GM18526 (cell line): Measurements from ENCODE around the gene GMDS.

Experiments used
- POLR2A ChIP-seq: IDR thresholded peaks from 3 replicates; pipeline ENCODE4 v1.6.1; 2011; ENCODE audit not compliant: insufficient read length; ENCODE audit errors: extremely low read depth

The GMDS gene

DNA sequence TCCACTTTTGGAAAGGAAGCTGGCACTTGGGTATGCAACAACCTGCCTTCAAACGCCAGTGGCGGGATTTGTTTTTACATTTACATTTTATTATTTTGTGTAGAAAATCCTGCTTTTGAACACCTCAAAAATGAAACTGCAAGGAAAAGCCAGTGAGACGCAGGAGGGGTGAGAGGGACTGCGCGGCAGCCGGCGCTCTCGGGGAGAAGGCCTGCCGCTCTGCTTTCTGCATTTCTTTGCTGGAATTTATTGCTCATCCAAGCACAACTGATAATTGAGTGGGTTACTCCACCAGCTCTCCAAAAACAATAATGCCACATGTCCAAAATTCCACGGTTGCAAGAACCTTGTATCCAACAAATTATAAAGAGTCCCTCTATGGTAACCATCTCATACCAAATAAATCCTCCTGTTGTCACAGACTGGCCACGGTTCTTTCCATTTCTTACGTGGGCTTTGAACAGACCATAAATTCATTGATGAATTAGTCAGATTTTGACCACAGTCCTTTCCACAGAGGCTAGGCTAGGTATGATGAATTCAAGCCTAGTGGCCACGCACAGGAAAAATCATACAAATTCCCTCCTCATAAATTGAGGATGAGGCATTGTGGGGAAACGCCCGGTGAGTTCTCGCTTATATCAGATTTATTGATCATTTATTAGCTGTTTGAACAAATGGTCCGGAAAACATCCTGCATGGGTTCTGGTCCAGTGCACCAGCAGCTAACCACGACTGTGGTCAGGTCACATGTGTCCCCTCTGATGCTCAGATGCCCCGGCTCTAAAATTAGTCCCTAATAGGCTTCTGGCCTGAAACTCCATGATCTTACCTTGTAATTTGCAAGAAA lies 667.3 kb downstream of the GMDS start:
- TF ChIP-seq POLR2A, result no peak

- no peak for TF ChIP-seq POLR2A
Observed at GRCh38 chr6:1577146-1577680, 668.2 kb downstream of the GMDS start.

GRCh38 chr6:1576711-1577110 lies 668.7 kb downstream of the GMDS start:
- no peak for TF ChIP-seq POLR2A

GRCh38 chr6:1576166-1576565 lies 669.2 kb downstream of the GMDS start:
- TF ChIP-seq POLR2A, result no peak

DNA sequence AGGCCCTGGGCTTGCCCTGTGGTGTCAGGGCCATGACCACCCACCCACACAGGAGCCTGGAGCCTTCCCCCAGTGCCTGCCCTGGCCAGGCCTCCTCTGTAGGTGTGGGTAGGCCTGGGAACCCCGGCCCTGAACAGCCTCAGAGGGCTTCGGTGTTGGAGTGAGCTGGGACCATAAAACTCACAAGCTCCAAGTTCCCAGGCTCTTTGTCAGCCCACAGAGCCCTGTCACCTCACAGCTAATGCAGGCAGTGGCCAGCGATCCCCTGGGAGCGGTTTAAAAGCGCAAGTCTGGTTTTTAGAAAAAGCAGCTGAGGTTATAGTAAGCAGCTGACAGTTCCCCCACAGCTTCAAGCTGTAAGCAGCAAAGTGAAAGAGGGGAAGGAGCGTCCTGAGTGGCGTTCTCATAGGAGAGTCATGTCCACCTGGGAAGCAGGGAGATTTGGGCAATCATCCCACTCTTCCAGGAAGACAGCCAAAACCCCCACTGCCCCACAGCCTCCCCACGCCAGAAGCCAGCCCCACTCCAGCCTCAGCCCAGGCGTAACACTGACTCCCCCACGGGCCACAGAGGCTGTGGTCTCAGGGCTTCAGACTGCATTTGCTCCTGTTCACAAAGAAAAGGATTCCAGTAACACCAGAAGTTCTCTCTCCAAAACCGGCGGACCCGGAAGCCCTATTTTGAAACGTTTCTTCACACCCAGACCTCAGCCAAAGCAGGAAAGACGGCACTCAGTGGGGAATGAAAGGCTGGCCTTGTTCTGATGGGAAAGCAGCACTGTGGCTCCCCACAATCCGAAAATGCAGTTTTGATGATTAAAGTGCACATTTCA lies 670.0 kb downstream of the GMDS start:
- TF ChIP-seq POLR2A, result no peak

DNA sequence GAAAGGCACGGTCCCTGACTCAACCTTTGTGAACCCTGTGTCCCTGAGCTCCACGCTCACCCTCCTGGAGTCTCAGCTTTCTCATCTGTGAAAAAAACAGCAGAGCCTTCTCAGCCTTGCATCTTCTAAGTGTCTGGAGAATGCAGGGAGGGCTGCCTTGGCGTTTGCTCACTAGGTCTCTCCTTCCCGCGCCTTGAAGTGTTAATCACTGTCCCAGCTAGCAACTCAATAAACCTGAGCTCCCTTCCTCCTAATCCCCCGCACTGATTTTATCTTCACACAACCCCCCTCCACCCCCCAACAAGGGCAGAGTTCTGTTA lies 670.6 kb downstream of the GMDS start:
- TF ChIP-seq POLR2A, result no peak

DNA sequence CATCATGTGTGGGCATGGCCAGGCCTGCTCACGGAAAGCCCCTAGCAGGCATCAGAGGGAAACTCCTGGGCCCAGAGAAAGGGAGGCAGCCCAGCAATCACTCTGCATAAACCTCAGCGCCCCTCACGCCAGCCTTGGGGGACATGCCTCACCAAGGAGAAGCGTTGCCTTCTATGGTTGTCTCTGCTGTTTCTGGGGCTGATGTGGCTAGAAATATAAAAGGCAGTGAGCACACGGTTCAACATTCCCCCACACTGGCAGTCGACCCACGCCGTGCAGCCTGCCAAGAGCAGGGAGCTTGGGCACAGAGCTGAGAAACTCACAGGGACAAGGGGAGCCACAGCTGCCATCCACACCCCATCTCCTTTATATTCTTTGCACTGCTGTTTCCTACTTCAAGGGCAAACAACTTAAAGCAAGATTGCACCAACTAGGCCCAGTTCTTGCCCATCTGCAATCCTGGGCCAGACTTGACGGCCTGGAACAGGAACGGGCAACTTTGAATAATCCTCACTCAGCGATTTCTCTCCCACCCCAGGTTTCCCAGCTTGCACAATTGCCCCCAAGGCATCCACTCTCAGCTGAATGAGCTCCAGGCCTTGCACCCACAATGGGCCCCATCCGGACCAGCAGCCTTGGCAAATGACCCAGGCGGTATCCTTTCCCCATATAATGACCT lies 671.2 kb downstream of the GMDS start:
- TF ChIP-seq POLR2A, result no peak
